CD14-positive monocyte (primary cell): ENCODE data around the gene BLOC1S6. TPM values are rescaled to one million over a fixed set of nuclear protein-coding genes. Genes with fewer than 3 reads are reported as not detected.
A peak's percentile ranks its signal among the peaks of the same experiment; 100 is the strongest.

Experiments
- DNase-seq, 3 donors: peaks; one replicate each; pipeline ENCODE4 v3.0.0-alpha.2; 2011 to 2022
- H2AFZ ChIP-seq: 2 replicates; pipeline ENCODE4 v1.6.0; 2012; ENCODE audit warnings: mild to moderate bottlenecking, low read depth, low read length, inconsistent platforms; ENCODE audit not compliant: insufficient read depth, poor library complexity, severe bottlenecking
- H3K27ac ChIP-seq, 2 donors: 1 replicate in 1 of 2; 2 replicates in 1 of 2; pipeline ENCODE4 v1.5.1; 2012 to 2013; ENCODE audit warnings: low read length in 2 of 2, control low read depth in 1 of 2, inconsistent platforms in 1 of 2, low read depth in 1 of 2, mild to moderate bottlenecking in 1 of 2
- H3K27me3 ChIP-seq, 2 donors: one replicate each; pipeline versions ENCODE4 v1.6.0 to v1.6.1; 2011 to 2013; ENCODE audit warnings: low read length in 2 of 2; ENCODE audit not compliant: control insufficient read depth in 2 of 2, insufficient read depth in 2 of 2
- H3K36me3 ChIP-seq, 2 donors: replicated peaks in 1 of 2; 1 replicate in 1 of 2; 2 replicates in 1 of 2; pipeline versions ENCODE4 v1.5.1 to v1.6.1; 2012 to 2013; ENCODE audit warnings: low read length in 2 of 2, control low read depth in 1 of 2, inconsistent platforms in 1 of 2, mild to moderate bottlenecking in 1 of 2; ENCODE audit not compliant: insufficient read depth in 2 of 2, control insufficient read depth in 1 of 2
- H3K4me1 ChIP-seq, 2 donors: 1 replicate in 1 of 2; 2 replicates in 1 of 2; pipeline versions ENCODE4 v1.5.1 to v1.6.1; 2012 to 2013; ENCODE audit warnings: low read length in 2 of 2, control low read depth in 1 of 2, inconsistent platforms in 1 of 2, mild to moderate bottlenecking in 1 of 2, moderate library complexity in 1 of 2; ENCODE audit not compliant: insufficient read depth in 2 of 2, control insufficient read depth in 1 of 2
- H3K4me2 ChIP-seq: replicated peaks from 2 replicates; pipeline ENCODE3; 2012; ENCODE audit warnings: low read length, moderate library complexity, mild to moderate bottlenecking; ENCODE audit not compliant: poor library complexity, severe bottlenecking; ENCODE audit errors: extremely low read depth
- H3K4me3 ChIP-seq, 3 experiments: fragments of 200-600 bp in 1 of 3; sonication (generic) in 1 of 3; replicated peaks in 1 of 3; 1 replicate in 2 of 3; 2 replicates in 1 of 3; pipeline ENCODE4 v1.5.1; 2011 to 2013; ENCODE audit warnings: low read length in 3 of 3, mild to moderate bottlenecking in 3 of 3, control low read depth in 2 of 3, low read depth in 2 of 3, inconsistent platforms in 1 of 3, moderate library complexity in 1 of 3
- H3K79me2 ChIP-seq: 2 replicates; pipeline ENCODE4 v1.6.0; 2012; ENCODE audit warnings: mild to moderate bottlenecking, control low read depth, inconsistent platforms, low read length, moderate library complexity; ENCODE audit not compliant: insufficient read depth
- H3K9ac ChIP-seq: 2 replicates; pipeline ENCODE4 v1.6.0; 2017; ENCODE audit warnings: low read length, mild to moderate bottlenecking; ENCODE audit not compliant: insufficient read depth, poor library complexity, severe bottlenecking
- H3K9me3 ChIP-seq, 2 donors: replicated peaks in 1 of 2; 1 replicate in 1 of 2; 2 replicates in 1 of 2; pipeline versions ENCODE4 v1.5.1 to v1.6.1; 2012 to 2013; ENCODE audit warnings: low read length in 2 of 2, control low read depth in 1 of 2; ENCODE audit not compliant: control insufficient read depth in 1 of 2, insufficient read depth in 1 of 2
- H4K20me1 ChIP-seq: 2 replicates; pipeline ENCODE4 v1.6.0; 2012; ENCODE audit warnings: mild to moderate bottlenecking, low read length, control low read depth, moderate library complexity; ENCODE audit not compliant: insufficient read depth
- H3K27ac Mint-ChIP-seq, 7 donors: one replicate each; pipeline ENCODE4 v1.8.0; 2020; ENCODE audit warnings: mild to moderate bottlenecking in 7 of 7, mixed read lengths in 7 of 7, moderate library complexity in 6 of 7, inconsistent platforms in 2 of 7
- H3K27me3 Mint-ChIP-seq, 3 donors: one replicate each; pipeline ENCODE4 v1.8.0; 2021 to 2022; ENCODE audit warnings: low read depth in 3 of 3, mild to moderate bottlenecking in 3 of 3, mixed read lengths in 3 of 3, moderate library complexity in 3 of 3, inconsistent platforms in 1 of 3
- H3K36me3 Mint-ChIP-seq, 2 donors: one replicate each; pipeline ENCODE4 v1.8.0; 2020; ENCODE audit warnings: mixed read lengths in 2 of 2, inconsistent platforms in 1 of 2, mild to moderate bottlenecking in 1 of 2
- H3K4me1 Mint-ChIP-seq: one replicate; pipeline ENCODE4 v1.8.0; 2020; ENCODE audit warnings: mild to moderate bottlenecking, mixed read lengths
- H3K4me3 Mint-ChIP-seq, 2 donors: one replicate each; pipeline ENCODE4 v1.8.0; 2020; ENCODE audit warnings: mild to moderate bottlenecking in 2 of 2, mixed read lengths in 2 of 2, moderate library complexity in 1 of 2
- H3K9me3 Mint-ChIP-seq, 7 donors: one replicate each; pipeline ENCODE4 v1.8.0; 2020 to 2022; ENCODE audit warnings: mixed read lengths in 7 of 7, mild to moderate bottlenecking in 6 of 7, moderate library complexity in 6 of 7, inconsistent platforms in 2 of 7
- WGBS: methylation state at CpG from one replicate; pipeline ENCODE4 v1.1.5; 2013; ENCODE audit warnings: missing lambda C conversion rate; ENCODE audit not compliant: insufficient coverage; 5-methylcytosine and 5-hydroxymethylcytosine counted together
- intact Hi-C, 2 donors: fragments of 100-400 bp; cut with micrococcal nuclease; formaldehyde crosslinking; loops; one replicate each; pipeline versions ENCODE4 v1.15.0 to v1.15.1; 2023
- polyA plus RNA-seq, 3 donors: library from polyadenylated mRNA; depleted of rRNA in 1 of 3; unstranded in 2 of 3; stranded (reverse) in 1 of 3; fragments of 300-500 nt in 2 of 3; fragments of >200 nt in 1 of 3; fragmentation: Illumina TruSeq in 2 of 3; gene quantifications; 1 replicate in 2 of 3; 2 replicates in 1 of 3; pipeline ENCODE4 v1.2.3, GENCODE V29; 2012 to 2021
- TF ChIP-seq, protein P1 (sequence below): fragments of 200-600 bp; IDR thresholded peaks from one replicate; pipeline ENCODE4 v1.8.0; 2022; ENCODE audit warnings: antibody characterized with exemption, mild to moderate bottlenecking

The BLOC1S6 gene
- polyA plus RNA-seq, 3 donors = 16.8 to 54.9 (median 47.9) TPM

DNA sequence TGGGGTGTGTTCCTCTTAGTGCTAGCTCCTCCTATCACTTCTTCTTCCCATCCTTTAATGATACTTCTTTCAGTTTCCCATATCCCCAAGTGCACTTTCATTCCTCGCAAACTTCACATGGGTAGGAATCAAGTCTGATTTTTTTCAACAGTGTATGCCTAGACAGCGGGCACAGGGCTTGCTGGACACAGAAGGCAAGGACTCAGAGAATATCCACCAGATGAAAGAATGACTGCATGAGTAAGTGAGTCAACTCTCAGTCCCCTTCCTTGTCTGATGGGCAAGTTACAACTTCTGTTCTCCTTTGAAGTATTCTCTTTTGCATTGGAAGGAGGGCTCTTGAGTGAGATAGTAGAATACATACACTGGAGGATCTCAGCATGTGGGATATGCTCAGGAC is 44.6 kb downstream of the BLOC1S6 start:
- TF ChIP-seq, protein P1, sequence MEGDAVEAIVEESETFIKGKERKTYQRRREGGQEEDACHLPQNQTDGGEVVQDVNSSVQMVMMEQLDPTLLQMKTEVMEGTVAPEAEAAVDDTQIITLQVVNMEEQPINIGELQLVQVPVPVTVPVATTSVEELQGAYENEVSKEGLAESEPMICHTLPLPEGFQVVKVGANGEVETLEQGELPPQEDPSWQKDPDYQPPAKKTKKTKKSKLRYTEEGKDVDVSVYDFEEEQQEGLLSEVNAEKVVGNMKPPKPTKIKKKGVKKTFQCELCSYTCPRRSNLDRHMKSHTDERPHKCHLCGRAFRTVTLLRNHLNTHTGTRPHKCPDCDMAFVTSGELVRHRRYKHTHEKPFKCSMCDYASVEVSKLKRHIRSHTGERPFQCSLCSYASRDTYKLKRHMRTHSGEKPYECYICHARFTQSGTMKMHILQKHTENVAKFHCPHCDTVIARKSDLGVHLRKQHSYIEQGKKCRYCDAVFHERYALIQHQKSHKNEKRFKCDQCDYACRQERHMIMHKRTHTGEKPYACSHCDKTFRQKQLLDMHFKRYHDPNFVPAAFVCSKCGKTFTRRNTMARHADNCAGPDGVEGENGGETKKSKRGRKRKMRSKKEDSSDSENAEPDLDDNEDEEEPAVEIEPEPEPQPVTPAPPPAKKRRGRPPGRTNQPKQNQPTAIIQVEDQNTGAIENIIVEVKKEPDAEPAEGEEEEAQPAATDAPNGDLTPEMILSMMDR = no peak
- no peaks in the 10 kb centered on the region for H3K27me3 ChIP-seq
- peaks cover 0 to 5% of the 10 kb centered on the region in 2 donors for H3K9me3 ChIP-seq
- Mint-ChIP-seq H3K27me3 (peaks cover 0 to 9% (median 6%) of the 10 kb centered on the region in 3 donors), H3K9me3 (peaks cover 2 to 11% (median 8%) of the 10 kb centered on the region in 7 donors), H3K27ac (peak overlapping the region in 5 of 7 donors; percentile 23 to 90 (median 56)), H3K4me1 (peaks cover 29% of the 10 kb centered on the region), H3K4me3 (peak overlapping the region; percentile 71 to 89), H3K36me3 (no peaks in the 10 kb centered on the region)
- H3K27ac ChIP-seq = peak overlapping the region in 1 of 2 donors; percentile 71
- DNase-seq = peak in 2 of 3 donors; percentile 35 to 37
- H3K4me3 ChIP-seq = peak overlapping the region; percentile 15 to 70 (median 48)
- no peaks in the 10 kb centered on the region for H3K36me3 ChIP-seq
- no peaks in the 10 kb centered on the region for H4K20me1 ChIP-seq
- H3K4me2 ChIP-seq = peak overlapping the region; percentile 77
- WGBS = 100% methylated on average over 1 of the region's 2 CpGs
- H3K4me1 ChIP-seq = peaks cover 27 to 35% of the 10 kb centered on the region in 2 donors
- peaks cover 24% of the 10 kb centered on the region for H3K79me2 ChIP-seq
- H2AFZ ChIP-seq = peak overlapping the region; percentile 77
- intact Hi-C loops = loop anchor here in 1 of 2 donors (10.0 kb wide), 2 partner anchors 47 to 427 kb away; partner anchors contain the start of gene BLOC1S6
- peak overlapping the region; percentile 19 for H3K9ac ChIP-seq

DNA sequence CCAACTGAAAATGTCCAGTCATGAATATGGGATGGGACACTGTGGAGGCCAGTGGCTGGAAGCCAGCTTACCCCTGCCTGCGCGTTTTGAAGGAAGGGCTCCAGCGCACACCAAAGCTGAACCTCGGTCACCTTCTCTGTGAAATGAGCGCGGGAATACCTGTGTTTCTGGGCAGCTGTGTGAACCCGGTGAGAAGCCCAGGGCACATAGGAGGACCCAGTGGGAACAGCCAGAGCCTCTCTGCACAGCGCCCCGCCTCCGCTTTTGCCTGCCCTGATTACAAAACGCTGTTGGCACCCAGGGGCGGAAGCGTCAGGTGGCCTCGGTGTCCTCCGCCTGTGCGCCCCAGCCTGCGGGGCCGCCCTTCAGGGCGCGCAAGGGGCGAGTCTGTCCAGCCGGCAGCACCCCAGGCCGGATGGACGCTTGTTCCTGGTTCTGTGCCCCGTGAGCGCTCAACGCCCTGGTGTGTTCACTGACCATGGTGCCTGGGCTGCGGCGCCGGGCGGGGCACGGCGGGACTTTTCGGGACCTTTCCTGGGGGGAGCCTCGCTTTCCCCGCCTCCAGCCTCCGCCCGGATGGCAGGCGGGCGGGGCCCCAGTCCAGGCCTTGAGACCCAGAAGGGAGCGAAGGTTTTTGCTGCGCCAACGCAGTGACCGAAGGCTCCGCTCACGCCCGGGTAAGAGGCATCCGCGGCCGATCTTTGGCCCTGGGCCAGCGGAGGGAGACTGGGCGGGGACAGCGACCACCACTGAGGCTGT is 47.4 kb downstream of the BLOC1S6 start, which contains the start of gene SQOR:
SQOR (plus strand) TSS at position 598 of the 759 bp plus-strand sequence. CDS start 23,895 bp downstream, outside the sequence.
- peak; percentile 80 to 89 (median 85) for DNase-seq
- H3K4me1 ChIP-seq = peaks cover 53 to 62% of the 10 kb centered on the region in 2 donors
- H3K9me3 ChIP-seq = no peaks in the 10 kb centered on the region
- TF ChIP-seq, protein P1 = no peak
- H3K36me3 ChIP-seq = no peaks in the 10 kb centered on the region
- intact Hi-C loops = loop anchor here in 1 of 2 donors (10.0 kb wide), 2 partner anchors 50 to 430 kb away; partner anchors contain the start of gene BLOC1S6
- peak within 1 kb of the TSS; percentile 68 for H3K4me2 ChIP-seq
- H2AFZ ChIP-seq = peak within 1 kb of the TSS; percentile 87
- H3K27ac ChIP-seq = peak within 1 kb of the TSS; percentile 85 to 94
- H3K4me1 Mint-ChIP-seq = peaks cover 57% of the 10 kb centered on the region
- H3K27me3 Mint-ChIP-seq = peaks cover 0 to 9% (median 2%) of the 10 kb centered on the region in 3 donors
- H3K27me3 ChIP-seq = no peaks in the 10 kb centered on the region
- H3K4me3 ChIP-seq = peak within 1 kb of the TSS; percentile 77 to 90 (median 88)
- 1% methylated on average over 53 of the region's 53 CpGs for WGBS
- peaks cover 4 to 7% of the 10 kb centered on the region in 2 donors for H3K36me3 Mint-ChIP-seq
- H3K9me3 Mint-ChIP-seq = peaks cover 0 to 5% (median 2%) of the 10 kb centered on the region in 7 donors
- peak within 1 kb of the TSS; percentile 98 to 99 for H3K4me3 Mint-ChIP-seq
- H3K9ac ChIP-seq = peak within 1 kb of the TSS; percentile 93
- H4K20me1 ChIP-seq = peaks cover 7% of the 10 kb centered on the region
- H3K79me2 ChIP-seq = peaks cover 49% of the 10 kb centered on the region
- H3K27ac Mint-ChIP-seq = peak within 1 kb of the TSS; percentile 94 to 97 (median 96)
